HG03139 (cell line): ENCODE results near the gene ACSF3.
A peak's percentile ranks its signal among the peaks of the same experiment; 100 is the strongest.
"Not testable (repeated sequence)": the region's sequence is repeated elsewhere in the genome, so short reads cannot be mapped to it uniquely, and the experiment has no call there.

Experiments used
- ATAC-seq: cut with Tn5 transposase; IDR thresholded peaks from one replicate; pipeline ENCODE4 v1.9.1; 2021; ENCODE audit not compliant: unreplicated experiment

Gene ACSF3

DNA sequence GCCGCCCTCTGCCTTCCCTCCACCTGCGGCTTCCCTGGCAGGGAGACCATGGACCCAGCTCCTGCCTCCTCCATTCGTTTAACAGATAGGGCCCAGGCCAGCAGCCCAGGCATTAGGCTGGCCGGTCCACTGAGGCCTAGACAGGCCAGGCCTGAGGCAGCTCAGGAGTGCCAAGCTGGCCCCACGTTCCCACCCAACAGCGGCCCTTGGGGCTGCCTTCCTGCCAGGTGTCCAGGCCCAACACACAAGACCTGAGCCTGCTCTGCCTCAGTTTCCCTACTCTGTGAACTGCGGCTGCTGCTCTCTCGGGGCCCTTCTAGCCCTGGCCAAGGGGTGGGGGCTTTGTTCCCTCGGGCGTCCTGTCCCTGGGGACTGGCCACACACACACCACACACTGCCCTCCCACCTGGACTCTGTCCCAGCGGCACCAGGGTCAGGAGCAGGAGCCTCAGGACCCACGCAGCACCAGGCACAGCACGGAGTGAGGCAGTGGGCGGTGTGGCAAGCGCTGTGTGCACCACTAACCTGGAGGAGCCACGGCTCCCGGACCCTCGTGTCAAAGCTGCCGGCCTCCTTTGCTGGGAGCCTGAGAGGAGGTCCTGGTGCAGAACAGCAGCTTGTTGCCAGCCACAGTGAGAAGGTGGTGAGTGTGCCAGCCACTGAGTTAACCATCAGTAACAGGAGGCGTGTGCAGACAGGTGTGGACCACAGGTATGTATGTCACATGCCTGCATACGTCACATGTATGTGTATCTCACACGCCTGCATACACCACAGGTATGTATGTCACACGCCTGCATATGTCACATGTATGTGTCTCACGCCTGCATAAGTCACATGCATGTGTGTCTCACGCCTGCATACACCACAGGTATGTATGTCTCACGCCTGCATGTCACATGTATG lies 63.3 kb downstream of the ACSF3 start:
- ATAC-seq: no peak

DNA sequence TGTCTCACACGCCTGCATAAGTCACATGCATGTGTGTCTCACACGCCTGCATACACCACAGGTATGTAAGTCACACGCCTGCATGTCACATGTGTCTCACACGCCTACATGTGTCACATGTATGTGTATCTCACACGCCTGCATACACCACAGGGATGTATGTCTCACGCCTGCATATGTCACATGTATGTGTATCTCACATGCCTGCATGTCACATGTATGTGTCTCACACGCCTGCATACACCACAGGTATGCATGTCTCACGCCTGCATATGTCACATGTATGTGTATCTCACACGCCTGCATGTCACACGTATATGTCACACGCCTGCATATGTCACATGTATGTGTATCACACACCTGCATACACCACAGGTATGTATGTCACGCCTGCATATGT lies 64.1 kb downstream of the ACSF3 start:
- no peak for ATAC-seq

DNA sequence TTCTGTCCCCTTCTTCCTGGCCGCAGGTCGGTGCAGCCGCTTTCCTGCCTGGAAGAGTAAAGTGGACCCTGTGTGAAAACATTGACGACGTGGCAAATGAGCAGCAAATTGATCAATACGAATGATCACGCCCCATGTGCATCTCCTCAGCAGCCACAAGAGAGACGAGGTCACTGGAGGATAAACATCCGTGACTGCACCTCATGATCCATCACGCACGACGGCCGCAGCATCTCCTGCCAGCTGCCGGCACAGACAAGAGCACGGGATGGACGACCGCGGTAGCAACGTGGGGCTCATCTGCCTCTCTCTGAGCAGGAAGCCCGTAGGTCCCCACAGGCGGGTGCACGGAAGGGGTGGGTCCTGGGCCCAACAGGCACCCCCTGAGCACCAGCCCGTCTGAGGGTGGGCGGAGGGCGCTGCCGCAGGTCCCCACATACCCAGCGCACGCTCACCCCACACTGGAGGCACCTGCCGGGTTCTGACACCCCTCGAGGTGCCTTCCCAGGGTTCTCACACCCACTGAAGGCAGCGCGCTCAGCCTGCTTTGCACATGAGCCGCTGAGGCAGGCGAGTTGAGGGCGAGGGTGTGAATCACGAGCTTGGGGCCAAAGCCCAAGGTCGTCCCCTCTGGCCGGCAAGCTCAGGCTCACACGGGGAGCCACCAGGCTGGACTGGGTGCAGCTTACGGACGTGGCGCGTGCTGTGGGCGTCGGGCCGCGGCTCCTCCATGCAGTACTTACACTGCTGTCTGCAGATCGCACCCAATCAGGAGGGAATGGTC lies 65.6 kb downstream of the ACSF3 start:
- ATAC-seq: no peak

DNA sequence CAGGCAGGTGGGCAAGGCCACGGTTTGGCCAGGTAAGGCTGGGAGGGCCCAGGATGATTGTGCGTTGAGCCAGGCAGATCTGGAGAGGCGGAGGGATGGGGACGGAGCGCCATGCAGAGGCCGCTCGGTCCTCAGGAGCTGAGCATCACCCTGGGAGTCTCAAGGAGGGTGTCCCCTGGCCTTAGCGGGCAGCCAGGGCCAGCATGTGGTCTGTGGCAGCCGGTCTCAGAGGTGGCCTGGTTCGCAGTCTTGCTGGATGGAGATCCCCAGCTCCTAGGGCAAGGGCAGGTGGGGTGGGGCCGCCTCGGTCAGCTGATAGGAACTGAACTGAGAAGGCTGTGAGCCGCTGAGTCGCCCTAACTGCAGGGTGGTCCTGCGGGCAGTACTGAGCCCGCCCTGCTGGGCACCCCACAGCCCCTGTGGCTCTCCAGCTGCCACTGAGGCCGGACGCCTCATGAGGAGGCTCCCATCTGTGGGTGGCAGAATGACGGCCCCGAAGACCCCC lies 66.2 kb downstream of the ACSF3 start:
- ATAC-seq: no peak

DNA sequence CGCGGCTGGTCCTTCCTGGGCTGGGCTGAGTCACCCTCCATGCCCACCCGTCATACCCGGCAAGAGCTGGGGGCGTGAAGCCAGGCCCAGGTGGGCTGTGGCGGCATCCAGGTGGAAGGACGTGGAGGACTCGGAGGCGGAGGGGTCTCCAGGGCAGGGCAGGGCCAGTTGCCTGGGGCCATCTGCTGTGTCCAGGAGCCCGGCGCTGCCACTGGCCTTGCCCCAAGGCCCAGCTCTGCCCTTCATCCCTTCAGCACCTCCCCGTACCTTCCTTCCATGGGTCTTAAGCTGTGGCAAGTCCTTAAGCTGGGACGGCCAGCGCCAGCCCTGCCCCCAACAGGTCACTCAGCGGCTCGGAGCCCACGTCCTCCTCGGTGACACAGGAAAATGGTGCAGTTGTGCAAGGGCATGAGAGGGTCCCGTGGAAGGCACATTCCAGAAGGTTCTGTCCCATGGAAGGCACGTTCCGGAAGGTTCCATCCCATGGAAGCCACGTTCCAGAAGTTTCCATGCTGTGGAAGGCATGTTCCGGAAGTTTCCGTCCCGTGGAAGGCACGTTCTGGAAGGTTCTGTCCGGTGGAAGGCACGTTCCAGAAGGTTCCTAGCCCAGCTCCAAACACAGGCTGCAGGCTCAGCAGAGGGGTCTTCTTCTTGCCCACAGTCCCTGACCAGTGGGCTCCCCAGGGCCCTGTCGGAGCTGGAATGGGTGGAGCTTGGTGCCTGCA lies 67.5 kb downstream of the ACSF3 start:
- no peak for ATAC-seq

DNA sequence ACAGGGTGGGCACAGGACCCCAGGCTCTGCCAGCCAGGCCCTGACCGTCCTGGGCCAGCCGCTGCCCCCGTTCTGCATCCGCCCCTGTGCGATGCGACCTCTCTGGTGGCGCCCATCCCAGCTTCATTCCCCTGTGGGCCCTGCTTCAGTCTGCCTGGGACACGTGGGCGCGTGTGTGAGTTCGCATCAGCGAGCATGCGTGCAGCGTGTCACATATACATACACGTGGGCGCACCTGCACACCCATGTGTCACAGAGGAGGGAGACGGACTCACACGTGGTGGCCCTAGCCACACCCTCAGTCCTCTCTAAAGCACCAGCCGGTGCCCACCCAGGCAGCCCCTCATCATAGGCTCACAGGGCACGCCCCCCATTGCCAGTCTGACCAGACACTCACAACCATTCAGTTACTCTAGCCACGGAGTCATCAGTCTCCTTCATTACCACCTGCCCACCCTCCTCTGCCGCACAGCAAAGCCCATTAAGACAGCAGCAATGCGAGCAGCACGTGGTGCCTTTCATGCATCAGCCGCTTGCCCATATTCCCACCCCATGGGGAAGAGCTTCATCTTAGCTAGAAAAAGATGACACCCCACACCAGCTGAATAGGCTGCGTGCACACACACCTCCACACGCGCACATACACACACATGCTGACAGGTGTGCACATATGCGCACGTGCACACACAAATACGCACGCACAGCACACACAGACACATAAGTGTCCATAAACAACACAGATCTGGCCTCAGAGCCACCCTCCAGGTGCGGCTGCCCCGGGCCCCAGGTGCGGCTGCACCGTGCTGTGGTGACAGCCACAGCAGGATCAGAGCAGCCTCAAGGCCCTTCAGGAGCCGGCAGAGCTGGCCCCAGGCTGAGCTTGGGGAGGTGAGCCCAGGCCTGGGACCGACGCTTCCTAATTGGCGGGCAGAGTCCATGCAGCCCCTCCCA lies 68.4 kb downstream of the ACSF3 start:
- ATAC-seq: no peak

DNA sequence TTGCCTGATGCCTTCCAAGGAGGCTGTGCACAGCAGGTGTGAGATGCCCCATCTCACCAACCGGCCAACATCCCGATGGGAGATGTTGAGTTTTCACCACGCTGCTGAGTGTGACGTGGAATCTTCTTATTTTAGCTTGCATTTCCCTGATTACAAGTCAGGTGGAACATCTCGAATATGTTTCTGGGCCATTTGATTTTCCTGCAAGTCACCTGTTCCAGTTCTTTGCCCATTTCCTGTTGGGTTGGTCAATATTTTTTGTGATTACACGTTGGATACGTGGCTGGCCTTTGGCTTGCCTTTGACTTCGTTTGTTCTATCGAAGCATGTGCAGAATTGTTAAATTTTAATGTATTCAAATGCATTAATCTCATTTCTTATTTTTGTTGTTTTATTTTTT lies 69.6 kb downstream of the ACSF3 start:
- ATAC-seq: no peak

DNA sequence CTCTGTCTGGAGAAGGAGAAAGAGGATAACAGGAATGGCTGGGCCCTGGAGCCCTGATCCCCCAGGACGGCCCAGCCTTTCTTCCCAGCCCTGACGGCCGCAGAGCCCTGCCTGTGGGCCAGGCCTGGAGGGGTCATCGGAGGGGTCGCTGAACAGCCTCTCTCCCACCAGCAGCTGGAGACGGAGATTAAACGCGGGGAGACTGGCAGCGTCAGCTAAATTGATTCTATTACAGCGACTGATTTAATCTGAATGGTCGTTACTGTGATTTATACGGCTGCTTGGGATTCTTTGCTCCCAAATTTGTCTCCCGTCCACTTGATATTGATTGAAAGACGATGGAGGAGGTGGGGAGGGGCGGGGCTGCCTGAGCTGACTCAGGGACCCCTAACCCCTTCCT lies 70.8 kb downstream of the ACSF3 start:
- no peak for ATAC-seq

DNA sequence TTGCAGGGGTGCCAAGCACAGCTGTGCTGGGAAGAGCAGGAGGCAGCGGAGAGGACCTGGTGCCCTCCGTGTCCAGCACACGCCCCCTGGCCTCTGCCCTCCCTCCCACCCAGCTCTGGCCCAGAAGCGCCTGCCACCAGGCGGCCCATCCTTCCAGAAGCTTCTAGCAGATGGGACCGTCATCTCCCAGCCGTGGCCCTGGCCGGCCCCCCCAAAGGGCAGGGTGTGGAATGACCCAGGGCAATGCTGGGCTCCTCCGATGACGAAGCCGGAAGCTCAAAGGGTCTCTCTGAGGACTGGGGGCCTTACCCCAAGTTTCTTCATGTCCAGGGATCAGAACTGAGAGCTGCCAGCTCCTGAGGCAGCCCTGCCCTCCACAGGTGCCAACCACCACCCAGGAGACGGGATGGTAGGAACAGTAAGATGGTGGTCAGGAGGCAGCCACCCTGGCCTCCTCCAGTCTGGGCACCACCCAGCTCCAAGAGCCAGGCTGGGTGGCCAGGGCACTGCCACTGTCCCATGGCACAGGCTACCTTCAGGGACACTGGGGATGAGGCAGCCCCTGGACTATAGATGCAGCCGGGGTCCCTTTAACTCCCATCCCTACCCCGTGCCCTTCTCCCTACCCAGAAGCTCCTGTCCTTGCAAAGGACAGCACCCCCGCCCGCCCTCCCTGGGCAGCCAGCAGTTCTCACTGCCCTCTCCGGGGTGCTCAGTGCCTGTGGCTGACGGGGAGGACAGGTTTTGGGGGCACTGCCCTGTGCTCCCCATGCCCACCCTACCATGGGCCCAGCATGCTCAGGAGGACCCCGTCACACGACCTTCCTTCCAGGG lies 71.4 kb downstream of the ACSF3 start:
- ATAC-seq: no peak

DNA sequence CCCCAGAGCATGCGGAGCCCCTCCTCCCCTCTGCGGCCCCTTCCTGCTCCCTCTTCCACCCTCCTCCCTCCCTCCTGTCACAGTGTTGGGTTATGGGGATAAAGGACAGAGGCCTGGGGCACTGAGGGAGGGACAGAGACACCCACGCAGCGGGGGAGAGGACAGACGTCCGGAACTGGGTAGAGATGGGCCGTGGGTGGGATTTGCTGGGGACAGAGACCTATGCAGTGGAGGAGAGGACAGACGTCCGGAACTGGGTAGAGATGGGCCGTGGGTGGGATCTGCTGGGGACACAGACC lies 72.0 kb downstream of the ACSF3 start:
- not testable (repeated sequence) for ATAC-seq

DNA sequence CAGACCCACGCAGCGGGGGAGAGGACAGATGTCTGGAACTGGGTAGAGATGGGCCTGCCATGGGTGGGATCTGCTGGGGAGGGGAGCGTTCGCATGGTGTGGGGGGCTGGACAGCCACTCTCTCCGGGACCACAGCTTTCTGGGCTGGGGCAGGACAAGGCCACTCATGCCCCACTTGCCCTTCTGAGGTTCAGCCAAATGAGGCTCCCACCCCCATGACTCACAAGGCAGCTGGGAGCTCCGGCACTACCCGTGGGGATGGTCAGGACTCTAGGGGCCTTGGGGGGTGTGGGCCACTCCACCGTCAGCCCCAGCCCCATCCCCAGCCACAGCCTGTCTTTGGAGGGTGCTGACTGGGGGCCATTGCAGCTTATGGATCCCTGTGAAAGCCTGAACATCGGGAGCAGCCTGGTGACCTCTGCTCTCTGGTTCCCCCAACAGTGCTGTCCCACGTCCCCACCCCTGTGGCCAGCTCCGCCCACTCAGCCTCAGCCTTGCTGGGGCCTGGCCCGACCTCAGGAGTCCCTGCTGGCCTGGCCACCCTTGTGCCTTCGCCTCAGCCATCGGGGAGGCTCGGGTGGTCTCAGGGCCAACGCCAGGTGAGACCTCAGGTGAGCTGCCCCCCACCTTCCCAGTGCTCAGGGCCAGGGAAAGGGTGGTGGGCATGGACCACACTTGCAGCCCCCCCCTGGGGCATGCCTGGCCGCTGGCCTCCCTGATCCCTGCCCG lies 73.2 kb downstream of the ACSF3 start:
- ATAC-seq: no peak

DNA sequence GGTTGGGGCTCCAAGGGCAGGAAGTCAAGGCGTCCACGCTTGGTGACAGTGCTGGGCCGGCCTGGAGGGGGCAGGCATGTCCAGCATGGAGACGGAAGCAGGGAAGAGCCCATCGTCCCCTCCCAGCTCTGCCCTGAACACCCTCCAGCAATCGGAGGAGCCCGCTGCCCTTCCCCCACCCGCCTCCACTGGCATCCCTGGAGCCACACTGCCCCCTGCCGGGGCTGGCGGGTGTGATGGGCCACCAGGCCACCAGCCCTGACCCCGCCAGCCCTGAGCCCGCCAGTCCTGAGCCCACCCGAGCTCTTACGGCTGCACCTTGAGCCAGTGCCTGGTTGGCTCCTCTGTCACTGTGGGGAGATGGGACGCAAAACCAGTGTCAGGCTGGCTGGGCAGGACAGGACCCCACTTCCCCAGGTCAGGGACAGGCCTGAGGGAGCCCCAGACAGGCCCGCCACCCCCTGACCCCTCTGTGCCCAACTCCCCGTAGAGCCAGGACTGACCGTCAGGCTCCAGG lies 73.8 kb downstream of the ACSF3 start:
- ATAC-seq: no peak

DNA sequence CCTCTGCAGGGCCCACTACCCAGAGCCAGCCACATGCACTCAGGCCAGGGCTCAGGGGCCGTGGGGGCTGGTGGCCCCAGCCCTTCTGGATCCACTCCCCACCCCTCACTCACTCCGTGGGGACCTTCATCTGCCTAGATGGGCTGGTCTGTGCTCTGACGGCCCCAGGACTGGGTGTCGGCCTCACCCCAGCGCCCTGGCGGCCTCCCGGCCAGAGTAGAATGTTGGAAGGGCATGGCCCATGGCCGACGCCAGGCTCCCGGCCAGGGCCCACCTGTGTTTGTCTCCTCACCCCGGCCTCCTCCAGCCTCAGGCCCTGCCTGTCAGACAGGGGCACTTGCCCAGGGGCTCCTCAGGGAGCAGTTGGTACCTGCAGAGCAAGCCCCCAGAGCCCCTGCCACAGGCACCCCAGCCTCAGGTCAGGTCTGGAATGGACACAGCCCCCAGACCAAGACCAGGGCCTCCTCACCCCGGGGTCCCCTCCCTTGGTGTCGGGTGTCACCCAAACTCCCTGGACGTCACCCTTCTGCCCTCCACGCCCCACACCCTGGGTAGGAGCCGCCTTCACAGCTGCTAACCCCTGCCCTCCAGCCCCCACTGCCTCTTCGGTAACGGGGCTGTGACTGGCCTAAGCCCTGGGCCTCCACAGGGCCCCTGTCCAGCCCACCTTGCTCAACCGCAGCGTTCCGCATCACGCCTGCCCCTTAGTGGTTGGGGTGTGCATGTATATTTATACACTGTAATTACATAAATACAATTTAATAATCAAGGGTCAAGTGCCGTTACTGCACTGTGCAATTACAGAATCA lies 74.9 kb downstream of the ACSF3 start:
- ATAC-seq: no peak

DNA sequence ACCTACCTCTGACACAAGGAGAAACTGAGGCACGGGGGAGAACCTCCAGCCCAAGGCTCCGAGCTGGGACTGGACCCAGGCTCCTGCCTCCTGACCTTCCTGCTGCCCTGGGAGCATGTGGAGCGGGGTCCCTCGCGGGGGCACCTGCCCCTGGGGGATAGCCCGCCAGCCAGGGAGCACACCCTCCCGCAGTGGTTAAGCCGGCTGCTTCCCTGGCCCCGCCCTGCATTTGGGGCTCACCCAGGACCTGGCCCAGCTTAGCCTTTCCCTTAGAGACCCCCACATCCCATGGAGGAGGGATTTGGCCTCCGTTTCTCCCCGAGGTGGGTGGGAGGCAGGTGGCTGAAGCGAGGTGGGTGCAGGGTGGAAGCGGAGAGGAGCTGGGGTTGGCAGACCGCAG lies 76.1 kb downstream of the ACSF3 start:
- ATAC-seq: no peak

DNA sequence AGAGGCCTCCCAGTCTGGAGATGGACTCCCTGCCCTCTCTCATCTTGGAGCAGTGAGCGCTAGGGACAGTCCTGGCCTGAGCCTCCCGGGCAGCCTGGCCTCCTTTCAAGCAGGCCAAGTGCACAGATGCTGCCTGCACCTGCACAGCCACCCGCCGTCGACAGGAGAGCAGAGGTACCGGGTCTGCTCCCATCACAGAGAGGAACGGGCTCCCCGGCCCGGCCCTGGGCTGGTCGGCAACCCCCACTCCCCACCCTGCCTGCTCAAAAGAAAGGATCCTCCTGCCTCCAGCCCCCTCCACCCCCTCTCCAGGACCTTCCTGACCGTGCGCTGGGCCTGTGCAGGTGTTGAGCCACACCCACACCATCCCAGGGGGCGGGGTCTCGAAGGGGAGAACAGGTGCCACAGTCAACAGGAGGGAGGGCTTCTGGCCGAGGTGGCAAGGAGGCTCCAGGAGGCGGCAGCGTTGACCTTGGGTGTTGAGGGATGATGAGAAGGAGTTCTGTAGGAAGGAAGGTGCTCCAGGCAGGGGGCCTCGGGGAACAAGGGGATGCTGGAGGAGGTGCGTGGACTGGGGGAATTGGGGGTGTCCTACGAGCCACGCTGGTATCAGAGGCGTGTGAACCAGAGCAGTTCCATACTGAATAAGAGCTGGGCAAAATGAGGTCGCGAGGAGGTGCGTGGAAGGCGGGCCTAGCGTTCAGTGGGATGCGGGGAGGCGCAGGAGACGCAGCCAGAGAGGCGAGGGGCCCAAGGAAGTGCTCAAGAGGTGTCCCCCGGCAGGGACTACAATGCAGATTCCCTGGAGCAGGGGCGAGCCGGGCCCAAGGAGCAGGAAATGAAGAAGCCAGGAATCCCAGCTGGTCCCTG lies 76.9 kb downstream of the ACSF3 start:
- ATAC-seq: no peak

DNA sequence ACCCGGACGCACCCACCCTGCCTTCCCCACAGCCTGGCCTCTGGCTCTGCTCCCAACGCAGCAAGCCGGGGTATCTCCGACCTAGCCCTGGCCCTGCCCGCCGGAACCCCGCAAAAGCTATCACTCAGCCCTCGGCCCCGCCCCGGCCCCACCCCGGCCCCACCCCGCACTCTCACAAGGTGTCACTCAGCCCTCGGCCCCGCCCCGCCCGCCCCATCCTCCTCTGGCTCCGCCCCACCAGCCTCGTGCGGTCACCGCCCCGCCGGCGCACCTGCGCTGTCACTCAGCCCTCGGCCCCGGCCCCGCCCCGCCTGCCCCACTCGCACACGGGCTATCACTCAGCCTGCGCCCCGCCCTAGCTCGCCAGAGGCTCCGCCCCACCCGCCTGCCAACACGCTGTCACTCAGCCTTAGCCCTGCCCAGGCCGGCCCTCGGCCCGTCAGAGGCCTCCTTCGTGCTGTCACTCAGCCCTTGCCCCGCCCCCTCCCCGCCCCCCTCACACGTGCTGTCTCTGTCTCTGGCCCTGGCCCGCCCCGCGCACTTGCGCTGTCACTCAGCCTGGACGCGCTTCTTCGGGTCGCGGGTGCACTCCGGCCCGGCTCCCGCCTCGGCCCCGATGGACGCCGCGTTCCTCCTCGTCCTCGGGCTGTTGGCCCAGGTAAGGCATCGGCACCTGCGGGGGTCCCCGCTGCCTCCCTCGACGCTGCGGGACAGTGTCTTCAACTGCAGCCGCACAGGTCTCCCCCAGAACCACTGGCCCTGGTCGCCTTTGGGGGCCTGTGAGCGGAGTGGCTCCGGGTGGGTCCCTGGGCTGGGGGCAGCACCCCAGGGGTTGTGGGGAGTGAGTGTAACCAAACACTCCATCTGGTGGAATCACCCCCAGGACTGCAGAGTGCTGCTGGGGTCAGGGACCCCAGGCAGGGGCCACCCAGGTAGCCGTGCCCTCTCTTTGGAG lies 77.8 kb downstream of the ACSF3 start, which contains the start of gene CDH15:
Gene CDH15, plus strand, starts transcription at position 533 of the 955 bp plus-strand sequence. Its CDS starts 84 bp downstream, at position 617.
- peak; percentile 81 for ATAC-seq
